Motor neuron (in vitro differentiated cells): ENCODE data around the gene KIRREL3. TPM values are rescaled to one million over a fixed set of nuclear protein-coding genes. Genes with fewer than 3 reads are reported as not detected.

Experiments
- ATAC-seq, 8 experiments: fragments of 200-7000 bp; cut with Tn5 transposase; replicated peaks in 6 of 8; 2 replicates each; pipeline ENCODE4 v1.8.0; 2021; ENCODE audit warnings: mild to moderate bottlenecking in 8 of 8, moderate library complexity in 8 of 8
- H3K27ac ChIP-seq, 2 donors: fragments of 250-450 bp; sonication (Bioruptor Pico); 2 replicates each; pipeline ENCODE4 v1.9.0; 2021; ENCODE audit warnings: antibody characterized with exemption in 2 of 2, mild to moderate bottlenecking in 2 of 2, moderate library complexity in 1 of 2
- H3K4me1 ChIP-seq, 2 donors: fragments of 250-450 bp; sonication (Bioruptor Pico); replicated peaks in 1 of 2; 2 replicates each; pipeline ENCODE4 v1.6.1; 2021; ENCODE audit warnings: antibody characterized with exemption in 2 of 2, mild to moderate bottlenecking in 2 of 2, moderate library complexity in 1 of 2
- H3K4me3 ChIP-seq, 5 donors: fragments of 250-450 bp; sonication (Bioruptor Pico); 2 replicates each; pipeline ENCODE4 v1.9.0; 2021; ENCODE audit warnings: antibody characterized with exemption in 5 of 5, mild to moderate bottlenecking in 5 of 5, moderate library complexity in 4 of 5
- WGBS, 10 experiments: fragments of 450-650 bp; shearing (Covaris generic); methylation state at CpG; one replicate each; pipeline ENCODE4 v1.0.0; 2022; 5-methylcytosine and 5-hydroxymethylcytosine counted together
- in situ Hi-C, 9 experiments: fragments of 400-800 bp; cut with MboI; loops; one replicate each; pipeline ENCODE4 v1.15.0; 2021; ENCODE audit warnings: low sequenced_read_pairs in 9 of 9, low pct_unique_long_range_greater_than_20kb in 2 of 9; ENCODE audit not compliant: unreplicated experiment in 9 of 9
- total RNA-seq, 8 experiments: library from RNA; unstranded; fragments of 300-600 nt; gene quantifications; 2 replicates each; pipeline versions ENCODE4 v1.2.3 to v1.2.4, GENCODE V29; 2022

The KIRREL3 gene
- total RNA-seq, 8 experiments from 2014 or later, result 3.2 to 53.1 (median 4.8) TPM

- 0 to 100% (median 73%) methylated on average over 1 to 3 of the region's 4 CpGs; no CpG with 5 or more reads in 7 of the 10 experiments for WGBS, 10 experiments
- H3K27ac ChIP-seq, result no peak overlapping the region
- in situ Hi-C loops, result no loop called here
- peaks cover 2 to 8% of the 10 kb centered on the region in 2 donors for H3K4me1 ChIP-seq
- ATAC-seq, result no peak
- H3K4me3 ChIP-seq, result no peak overlapping the region
These were observed 424.7 kb downstream of the KIRREL3 start for GRCh38 chr11:126575849-126576248.

GRCh38 chr11:126573325-126573978, 427.1 kb downstream of the KIRREL3 start:
- no peak overlapping the region for H3K4me3 ChIP-seq
- in situ Hi-C loops, result loop anchor here in 1 of 9 experiments (25.0 kb wide), 1 partner anchor 89 kb away; no protein-coding TSS in a partner anchor
- 36 to 82% (median 60%) methylated on average over 1 to 7 of the region's 11 CpGs; no CpG with 5 or more reads in 3 of the 10 experiments for WGBS, 10 experiments
- H3K27ac ChIP-seq, result no peak overlapping the region
- peaks cover 3 to 9% of the 10 kb centered on the region in 2 donors for H3K4me1 ChIP-seq
- peak in 1 of 8 experiments; percentile 45 for ATAC-seq

- ATAC-seq, result no peak
- peaks cover 8 to 11% of the 10 kb centered on the region in 2 donors for H3K4me1 ChIP-seq
- 55 to 93% (median 80%) methylated on average over 1 to 4 of the region's 5 CpGs; no CpG with 5 or more reads in 4 of the 10 experiments for WGBS, 10 experiments
- in situ Hi-C loops, result loop anchor here in 1 of 9 experiments (25.0 kb wide), 1 partner anchor 92 kb away; no protein-coding TSS in a partner anchor
- no peak overlapping the region for H3K27ac ChIP-seq
- H3K4me3 ChIP-seq, result no peak overlapping the region
These were observed 430.1 kb downstream of the KIRREL3 start for GRCh38 chr11:126570489-126570888.

- Histone ChIP-seq H3K4me3 (no peak overlapping the region), H3K27ac (no peak overlapping the region), H3K4me1 (peaks cover 9 to 12% of the 10 kb centered on the region in 2 donors)
- no peak for ATAC-seq
- in situ Hi-C loops, result loop anchor here in 1 of 9 experiments (25.0 kb wide), 1 partner anchor 95 kb away; no protein-coding TSS in a partner anchor
- 60 to 72% (median 65%) methylated on average over 1 to 4 of the region's 4 CpGs; no CpG with 5 or more reads in 6 of the 10 experiments for WGBS, 10 experiments
These were observed 433.2 kb downstream of the KIRREL3 start for GRCh38 chr11:126567419-126567818.

- in situ Hi-C loops, result loop anchor here in 1 of 9 experiments (25.0 kb wide), 1 partner anchor 98 kb away; no protein-coding TSS in a partner anchor
- H3K4me3 ChIP-seq, result no peak overlapping the region
- ATAC-seq, result peak in 2 of 8 experiments; percentile 21 to 51
- no peak overlapping the region for H3K27ac ChIP-seq
- WGBS, 10 experiments, result 0 to 30% (median 18%) methylated on average over 1 to 6 of the region's 9 CpGs; no CpG with 5 or more reads in 3 of the 10 experiments
- peaks cover 9 to 21% of the 10 kb centered on the region in 2 donors for H3K4me1 ChIP-seq
These were observed 436.0 kb downstream of the KIRREL3 start for GRCh38 chr11:126564566-126564965.

- ATAC-seq, result peak in 5 of 8 experiments; percentile 45 to 80 (median 68)
These were observed 439.2 kb downstream of the KIRREL3 start for GRCh38 chr11:126561327-126561893.

GRCh38 chr11:126560221-126560620, 440.3 kb downstream of the KIRREL3 start:
- peaks cover 6 to 15% of the 10 kb centered on the region in 2 donors for H3K4me1 ChIP-seq
- H3K4me3 ChIP-seq, result no peak overlapping the region
- in situ Hi-C loops, result loop anchor here in 1 of 9 experiments (25.0 kb wide), 1 partner anchor 102 kb away; no protein-coding TSS in a partner anchor
- H3K27ac ChIP-seq, result no peak overlapping the region
- peak in 2 of 8 experiments; percentile 21 to 64 for ATAC-seq
- 19 to 100% (median 61%) methylated on average over 1 to 4 of the region's 4 CpGs for WGBS, 10 experiments

More at GRCh38 chr11:126561327-126561893, 439.2 kb downstream of the KIRREL3 start:
- H3K4me1 ChIP-seq, result peaks cover 6 to 15% of the 10 kb centered on the region in 2 donors
- 0 to 60% (median 18%) methylated on average over 1 to 7 of the region's 8 CpGs; no CpG with 5 or more reads in 3 of the 10 experiments for WGBS, 10 experiments
- no peak overlapping the region for H3K4me3 ChIP-seq
- in situ Hi-C loops, result loop anchor here in 1 of 9 experiments (25.0 kb wide), 1 partner anchor 101 kb away; no protein-coding TSS in a partner anchor
- no peak overlapping the region for H3K27ac ChIP-seq

- ATAC-seq, result peak in 5 of 8 experiments; percentile 54 to 74 (median 60)
- no peak overlapping the region for H3K4me3 ChIP-seq
- in situ Hi-C loops, result no loop called here
- H3K27ac ChIP-seq, result no peak overlapping the region
- WGBS, 10 experiments, result 25 to 100% (median 52%) methylated on average over 1 to 15 of the region's 20 CpGs; no CpG with 5 or more reads in 2 of the 10 experiments
- peaks cover 34 to 37% of the 10 kb centered on the region in 2 donors for H3K4me1 ChIP-seq
These were observed 451.7 kb downstream of the KIRREL3 start for GRCh38 chr11:126548581-126549550.

GRCh38 chr11:126547691-126548090, 452.9 kb downstream of the KIRREL3 start:
- no peak overlapping the region for H3K27ac ChIP-seq
- in situ Hi-C loops, result no loop called here
- no peak for ATAC-seq
- no peak overlapping the region for H3K4me3 ChIP-seq
- H3K4me1 ChIP-seq, result peaks cover 45 to 48% of the 10 kb centered on the region in 2 donors
- WGBS, 10 experiments, result 33 to 97% (median 90%) methylated on average over 1 to 5 of the region's 9 CpGs; no CpG with 5 or more reads in 6 of the 10 experiments

GRCh38 chr11:126547161-126547560, 453.4 kb downstream of the KIRREL3 start:
- Histone ChIP-seq H3K4me3 (no peak overlapping the region), H3K4me1 (peaks cover 45 to 48% of the 10 kb centered on the region in 2 donors), H3K27ac (no peak overlapping the region)
- in situ Hi-C loops, result no loop called here
- WGBS, 10 experiments, result 76 to 100% (median 81%) methylated on average over 1 to 6 of the region's 9 CpGs; no CpG with 5 or more reads in 7 of the 10 experiments
- ATAC-seq, result no peak

GRCh38 chr11:126546694-126547093, 453.9 kb downstream of the KIRREL3 start:
- ATAC-seq, result no peak
- 59 to 100% (median 85%) methylated on average over 1 to 5 of the region's 5 CpGs; no CpG with 5 or more reads in 2 of the 10 experiments for WGBS, 10 experiments
- no peak overlapping the region for H3K4me3 ChIP-seq
- in situ Hi-C loops, result no loop called here
- H3K27ac ChIP-seq, result no peak overlapping the region
- peaks cover 45 to 48% of the 10 kb centered on the region in 2 donors for H3K4me1 ChIP-seq

GRCh38 chr11:126546191-126546590, 454.4 kb downstream of the KIRREL3 start:
- in situ Hi-C loops, result no loop called here
- H3K4me3 ChIP-seq, result no peak overlapping the region
- H3K4me1 ChIP-seq, result peaks cover 45 to 48% of the 10 kb centered on the region in 2 donors
- 10 to 100% (median 77%) methylated on average over 1 to 2 of the region's 2 CpGs; no CpG with 5 or more reads in 4 of the 10 experiments for WGBS, 10 experiments
- no peak overlapping the region for H3K27ac ChIP-seq
- peak in 2 of 8 experiments; percentile 21 to 27 for ATAC-seq
